HL-60 (cell line): Measurements from ENCODE around the gene SLBP.

Experiments used
- DNase-seq, 2 experiments: peaks; one replicate each; pipeline ENCODE4 v3.0.0-alpha.2; 2010 to 2020; ENCODE audit warnings: low read depth in 1 of 2, low spot score in 1 of 2
- H3K27ac ChIP-seq: fragments of 250-450 bp; sonication (Bioruptor Pico); replicated peaks from 2 replicates; pipeline ENCODE4 v1.5.1; 2020; ENCODE audit warnings: mild to moderate bottlenecking, moderate library complexity
- H3K27me3 ChIP-seq: fragments of 250-450 bp; sonication (Bioruptor Pico); 2 replicates; pipeline ENCODE4 v1.5.1; 2021; ENCODE audit warnings: mild to moderate bottlenecking, moderate library complexity; ENCODE audit not compliant: insufficient read depth, poor library complexity, severe bottlenecking
- H3K4me3 ChIP-seq: replicated peaks from 2 replicates; pipeline ENCODE4 v1.5.1; 2011; ENCODE audit warnings: mild to moderate bottlenecking, control low read depth, low read length; ENCODE audit not compliant: insufficient read depth
- CTCF ChIP-seq: IDR thresholded peaks from one replicate; pipeline ENCODE4 v1.5.1; 2011; ENCODE audit warnings: low read length, control low read depth, inconsistent platforms; ENCODE audit not compliant: insufficient read depth
- GABPA ChIP-seq: IDR thresholded peaks from 2 replicates; pipeline ENCODE4 v1.6.1; 2012; ENCODE audit warnings: low read depth
- POLR2AphosphoS5 ChIP-seq: IDR thresholded peaks from 2 replicates; pipeline ENCODE4 v1.6.1; 2012; ENCODE audit warnings: low read depth
- SPI1 ChIP-seq: IDR thresholded peaks from 2 replicates; pipeline ENCODE4 v1.6.1; 2012; ENCODE audit warnings: low read depth, mild to moderate bottlenecking, borderline replicate concordance
- TF ChIP-seq, protein P1 (sequence below): IDR thresholded peaks from 2 replicates; pipeline ENCODE4 v1.6.1; 2012; ENCODE audit warnings: low read depth; ENCODE audit not compliant: insufficient replicate concordance

SLBP gene

GRCh38 chr4:1739358-1739757 is 27.2 kb upstream of the SLBP start:
- TF ChIP-seq, protein P1, sequence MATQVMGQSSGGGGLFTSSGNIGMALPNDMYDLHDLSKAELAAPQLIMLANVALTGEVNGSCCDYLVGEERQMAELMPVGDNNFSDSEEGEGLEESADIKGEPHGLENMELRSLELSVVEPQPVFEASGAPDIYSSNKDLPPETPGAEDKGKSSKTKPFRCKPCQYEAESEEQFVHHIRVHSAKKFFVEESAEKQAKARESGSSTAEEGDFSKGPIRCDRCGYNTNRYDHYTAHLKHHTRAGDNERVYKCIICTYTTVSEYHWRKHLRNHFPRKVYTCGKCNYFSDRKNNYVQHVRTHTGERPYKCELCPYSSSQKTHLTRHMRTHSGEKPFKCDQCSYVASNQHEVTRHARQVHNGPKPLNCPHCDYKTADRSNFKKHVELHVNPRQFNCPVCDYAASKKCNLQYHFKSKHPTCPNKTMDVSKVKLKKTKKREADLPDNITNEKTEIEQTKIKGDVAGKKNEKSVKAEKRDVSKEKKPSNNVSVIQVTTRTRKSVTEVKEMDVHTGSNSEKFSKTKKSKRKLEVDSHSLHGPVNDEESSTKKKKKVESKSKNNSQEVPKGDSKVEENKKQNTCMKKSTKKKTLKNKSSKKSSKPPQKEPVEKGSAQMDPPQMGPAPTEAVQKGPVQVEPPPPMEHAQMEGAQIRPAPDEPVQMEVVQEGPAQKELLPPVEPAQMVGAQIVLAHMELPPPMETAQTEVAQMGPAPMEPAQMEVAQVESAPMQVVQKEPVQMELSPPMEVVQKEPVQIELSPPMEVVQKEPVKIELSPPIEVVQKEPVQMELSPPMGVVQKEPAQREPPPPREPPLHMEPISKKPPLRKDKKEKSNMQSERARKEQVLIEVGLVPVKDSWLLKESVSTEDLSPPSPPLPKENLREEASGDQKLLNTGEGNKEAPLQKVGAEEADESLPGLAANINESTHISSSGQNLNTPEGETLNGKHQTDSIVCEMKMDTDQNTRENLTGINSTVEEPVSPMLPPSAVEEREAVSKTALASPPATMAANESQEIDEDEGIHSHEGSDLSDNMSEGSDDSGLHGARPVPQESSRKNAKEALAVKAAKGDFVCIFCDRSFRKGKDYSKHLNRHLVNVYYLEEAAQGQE, result no peak
- TF ChIP-seq SPI1, result no peak
- TF ChIP-seq GABPA, result no peak
- TF ChIP-seq CTCF, result no peak
- TF ChIP-seq POLR2AphosphoS5, result no peak
- Histone ChIP-seq H3K27me3 (no peaks in the 10 kb centered on the region), H3K27ac (no peak overlapping the region), H3K4me3 (no peak overlapping the region)
- no peak for DNase-seq

DNA sequence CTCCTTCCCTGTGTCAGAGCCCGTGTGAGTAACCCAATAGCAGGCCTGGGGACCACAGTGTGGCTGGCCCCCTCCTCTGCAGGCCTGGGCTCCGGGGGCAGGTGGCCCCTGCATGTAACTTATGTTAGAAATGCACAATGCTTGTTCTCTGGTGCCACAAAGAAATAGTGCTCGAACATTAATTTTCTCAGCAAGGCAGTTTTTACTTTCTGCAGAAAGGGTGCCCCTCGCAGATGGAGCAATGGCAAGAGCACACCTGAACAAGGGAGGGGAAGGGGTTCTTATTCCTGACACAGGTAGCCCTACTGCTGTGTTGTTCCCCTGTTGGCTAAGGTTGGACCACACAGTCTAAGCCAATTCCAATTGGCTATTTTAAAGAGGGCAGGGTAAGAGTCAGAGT is 26.3 kb upstream of the SLBP start:
- H3K27ac ChIP-seq, result no peak overlapping the region

GRCh38 chr4:1737666-1738065 is 25.5 kb upstream of the SLBP start:
- Histone ChIP-seq H3K27me3 (no peaks in the 10 kb centered on the region), H3K4me3 (no peak overlapping the region), H3K27ac (no peak overlapping the region)
- TF ChIP-seq GABPA (no peak), POLR2AphosphoS5 (no peak), SPI1 (no peak), CTCF (no peak)
- TF ChIP-seq, protein P1, result no peak
- no peak for DNase-seq

More for the DNA sequence above, 26.3 kb upstream of the SLBP start:
- TF ChIP-seq GABPA (no peak), POLR2AphosphoS5 (no peak), SPI1 (no peak), CTCF (no peak)
- DNase-seq, result no peak
- Histone ChIP-seq H3K4me3 (no peak overlapping the region), H3K27me3 (no peaks in the 10 kb centered on the region)

GRCh38 chr4:1736812-1737211 is 24.7 kb upstream of the SLBP start:
- Histone ChIP-seq H3K27ac (no peak overlapping the region), H3K4me3 (no peak overlapping the region), H3K27me3 (no peaks in the 10 kb centered on the region)
- no peak for TF ChIP-seq CTCF
- no peak for TF ChIP-seq SPI1
- no peak for TF ChIP-seq POLR2AphosphoS5
- TF ChIP-seq, protein P1, result no peak
- TF ChIP-seq GABPA, result no peak
- DNase-seq, result no peak
